Ovary (tissue), 3 donors: Measurements from ENCODE around the gene SEMA4D.

Experiments used
- POLR2A ChIP-seq: fragments of 450-650 bp; IDR thresholded peaks from one replicate; pipeline ENCODE4 v1.6.1; 2017; ENCODE audit warnings: antibody characterized with exemption, mild to moderate bottlenecking, moderate library complexity
- TF ChIP-seq, protein P1 (sequence below), 3 donors: fragments of 450-650 bp in 2 of 3; fragments of 200-600 bp in 1 of 3; IDR thresholded peaks; one replicate each; pipeline versions ENCODE4 v1.5.1 to v1.8.0; 2016 to 2022; ENCODE audit warnings: antibody characterized with exemption in 3 of 3, mild to moderate bottlenecking in 1 of 3
- donor health status: DM: no; HTN: no; CAD: no.

DNA sequence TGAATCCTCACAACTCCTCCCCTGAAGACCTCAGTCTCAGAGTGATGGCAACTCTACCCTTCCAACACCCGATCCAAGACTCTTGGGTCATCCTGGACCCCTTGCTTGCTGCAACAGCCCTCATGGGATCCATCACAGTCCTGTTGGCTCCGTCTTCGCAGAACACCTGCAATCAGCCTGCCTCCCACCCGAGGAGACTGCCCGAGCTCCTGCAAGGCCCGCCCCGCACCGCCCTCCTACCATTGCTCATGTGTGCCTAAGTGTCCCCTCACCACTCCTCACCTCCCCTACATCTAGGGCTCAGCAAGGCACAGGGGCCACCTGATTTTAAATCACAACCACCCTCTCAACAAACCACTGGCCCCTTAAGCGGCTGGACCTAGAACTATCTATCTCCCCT is 5.3 kb downstream of the SEMA4D start:
- TF ChIP-seq, protein P1, sequence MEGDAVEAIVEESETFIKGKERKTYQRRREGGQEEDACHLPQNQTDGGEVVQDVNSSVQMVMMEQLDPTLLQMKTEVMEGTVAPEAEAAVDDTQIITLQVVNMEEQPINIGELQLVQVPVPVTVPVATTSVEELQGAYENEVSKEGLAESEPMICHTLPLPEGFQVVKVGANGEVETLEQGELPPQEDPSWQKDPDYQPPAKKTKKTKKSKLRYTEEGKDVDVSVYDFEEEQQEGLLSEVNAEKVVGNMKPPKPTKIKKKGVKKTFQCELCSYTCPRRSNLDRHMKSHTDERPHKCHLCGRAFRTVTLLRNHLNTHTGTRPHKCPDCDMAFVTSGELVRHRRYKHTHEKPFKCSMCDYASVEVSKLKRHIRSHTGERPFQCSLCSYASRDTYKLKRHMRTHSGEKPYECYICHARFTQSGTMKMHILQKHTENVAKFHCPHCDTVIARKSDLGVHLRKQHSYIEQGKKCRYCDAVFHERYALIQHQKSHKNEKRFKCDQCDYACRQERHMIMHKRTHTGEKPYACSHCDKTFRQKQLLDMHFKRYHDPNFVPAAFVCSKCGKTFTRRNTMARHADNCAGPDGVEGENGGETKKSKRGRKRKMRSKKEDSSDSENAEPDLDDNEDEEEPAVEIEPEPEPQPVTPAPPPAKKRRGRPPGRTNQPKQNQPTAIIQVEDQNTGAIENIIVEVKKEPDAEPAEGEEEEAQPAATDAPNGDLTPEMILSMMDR (IDR thresholded peaks at IDR 0.05): no peak
- no peak for TF ChIP-seq POLR2A
